Uterus (tissue), 4 donors: Measurements from ENCODE around the gene PIM2. TPM values are rescaled to one million over a fixed set of nuclear protein-coding genes. Genes with fewer than 3 reads are reported as not detected.

ENCODE experiments used
- DNase-seq, 2 donors: peaks; one replicate each; pipeline ENCODE4 v3.0.0-alpha.2; 2019 to 2020
- H3K27ac ChIP-seq, 2 donors: fragments of 200-600 bp; sonication (generic); 1 replicate in 1 of 2; 2 replicates in 1 of 2; pipeline ENCODE4 v1.5.1; 2016 to 2018
- H3K27me3 ChIP-seq, 2 donors: fragments of 200-600 bp; sonication (generic); one replicate each; pipeline ENCODE4 v1.5.1; 2018 to 2019; ENCODE audit warnings: control low read depth in 1 of 2
- H3K36me3 ChIP-seq, 2 donors: fragments of 200-600 bp; sonication (generic); one replicate each; pipeline ENCODE4 v1.5.1; 2019; ENCODE audit warnings: control low read depth in 1 of 2
- H3K4me1 ChIP-seq, 2 donors: fragments of 200-600 bp; sonication (generic); one replicate each; pipeline ENCODE4 v1.5.1; 2018 to 2019; ENCODE audit warnings: control low read depth in 1 of 2
- H3K4me3 ChIP-seq, 2 donors: fragments of 200-600 bp; sonication (generic); 1 replicate in 1 of 2; 2 replicates in 1 of 2; pipeline ENCODE4 v1.5.1; 2018 to 2019; ENCODE audit warnings: mild to moderate bottlenecking in 1 of 2
- H3K9me3 ChIP-seq, 2 donors: fragments of 200-600 bp; sonication (generic); one replicate each; pipeline ENCODE4 v1.5.1; 2019; ENCODE audit warnings: control low read depth in 1 of 2
- CTCF ChIP-seq, 4 experiments: fragments of 200-600 bp in 2 of 4; fragments of 450-650 bp in 2 of 4; sonication (generic) in 2 of 4; IDR thresholded peaks; one replicate each; pipeline ENCODE4 v1.5.1; 2016 to 2019; ENCODE audit warnings: antibody characterized with exemption in 4 of 4, mild to moderate bottlenecking in 2 of 4, moderate library complexity in 1 of 4
- POLR2A ChIP-seq, 2 donors: fragments of 450-650 bp; IDR thresholded peaks; one replicate each; pipeline ENCODE4 v1.6.1; 2016; ENCODE audit warnings: antibody characterized with exemption in 2 of 2, mild to moderate bottlenecking in 1 of 2, moderate library complexity in 1 of 2
- intact Hi-C: fragments of 100-400 bp; cut with DNase I; formaldehyde crosslinking; loops from one replicate; pipeline ENCODE4 v1.15.1; 2023; ENCODE audit warnings: low total_unique reads
- small RNA-seq: library from RNA; depleted of rRNA; stranded (forward); fragments of <200 nt; gene quantifications from one replicate; pipeline ENCODE3, GENCODE V24; 2016
- total RNA-seq, 4 donors: library from RNA; depleted of rRNA in 3 of 4; stranded (reverse); fragments of >200 nt in 3 of 4; gene quantifications; one replicate each; pipeline versions ENCODE4 v1.1.0 to v1.2.4, GENCODE V29; 2014 to 2023
- donor health status: DM: yes; HTN: yes; CAD: no.

The PIM2 gene
- total RNA-seq, 4 donors from 2014 or later: 4.8 to 16.8 (median 9.1) TPM; not detected in 1

DNA sequence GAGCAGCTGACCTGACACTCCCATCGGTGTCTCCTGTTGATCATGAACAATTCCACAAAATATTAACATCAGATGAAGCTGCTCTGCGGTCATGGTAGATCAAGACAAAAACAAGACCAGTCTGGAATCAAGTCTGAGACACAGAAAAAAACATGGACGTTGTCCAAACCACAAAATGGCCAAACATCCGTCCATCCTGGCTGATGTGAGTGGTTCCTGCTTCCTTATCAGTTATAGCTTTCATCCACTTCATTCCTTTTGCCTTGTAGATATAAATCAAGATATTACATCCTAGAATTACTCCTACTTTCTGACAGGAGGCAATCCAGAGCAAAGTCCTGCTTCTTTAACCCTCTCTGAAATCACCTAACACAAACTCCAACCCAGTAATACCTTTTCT, 54.6 kb downstream of the PIM2 start:
- no peak for DNase-seq
- H3K4me1 ChIP-seq: no peaks in the 10 kb centered on the region
- TF ChIP-seq POLR2A (IDR thresholded peaks at IDR 0.05) (no peak), CTCF (IDR thresholded peaks at IDR 0.05) (no peak)
- no peaks in the 10 kb centered on the region for H3K36me3 ChIP-seq
- no peak overlapping the region for H3K4me3 ChIP-seq
- no peaks in the 10 kb centered on the region for H3K27me3 ChIP-seq
- H3K9me3 ChIP-seq: no peaks in the 10 kb centered on the region
- no peak overlapping the region for H3K27ac ChIP-seq
- intact Hi-C loops: no loop called here

Small RNA genes within 50 kb of the gene (small RNA-seq; reads per million reads assigned to genes)
- gene RNU6-722P: not detected

Other genes starting within 250 kb of the PIM2 start
- gene WAS, start 235.2 kb downstream of the PIM2 start, total RNA-seq: 10 to 100 TPM in 1 of 4 donors, 1 to 10 TPM in 2, not detected in 1; 1.2 to 20.7 (median 1.9) TPM
- 1 to 10 TPM in 3 of 4 donors, under 1 TPM in 1; 0.59 to 7.8 (median 3.8) TPM for gene SUV39H1, start 222.3 kb downstream of the PIM2 start, total RNA-seq
- gene GLOD5, start 157.3 kb downstream of the PIM2 start, total RNA-seq: not detected
- under 1 TPM in 1 of 4 donors, not detected in 3; 0.35 TPM for gene GATA1, start 132.4 kb downstream of the PIM2 start, total RNA-seq
- 100 to 1,000 TPM in 3 of 4 donors, 10 to 100 TPM in 1; 25.0 to 160 (median 123) TPM for gene HDAC6, start 117.0 kb downstream of the PIM2 start, total RNA-seq
- gene ERAS, start 92.5 kb downstream of the PIM2 start, total RNA-seq: under 1 TPM in 2 of 4 donors, not detected in 2; 0.41 to 0.46 TPM
- 10 to 100 TPM in 1 of 4 donors, 1 to 10 TPM in 2, not detected in 1; 3.0 to 15.9 (median 3.4) TPM for gene PCSK1N, start 83.4 kb downstream of the PIM2 start, total RNA-seq
- 10 to 100 TPM in 3 of 4 donors, 1 to 10 TPM in 1; 4.1 to 29.5 (median 17.2) TPM for gene TIMM17B, start 21.3 kb downstream of the PIM2 start, total RNA-seq
- gene PQBP1, start 21.1 kb downstream of the PIM2 start, total RNA-seq: 10 to 100 TPM; 46.4 to 90.7 (median 70.3) TPM
- 10 to 100 TPM in 2 of 4 donors, 1 to 10 TPM in 2; 4.4 to 16.9 (median 11.1) TPM for gene SLC35A2, start 7.4 kb downstream of the PIM2 start, total RNA-seq
- 10 to 100 TPM in 3 of 4 donors, 1 to 10 TPM in 1; 8.5 to 58.7 (median 21.8) TPM for gene OTUD5, start 38.6 kb upstream of the PIM2 start, total RNA-seq
- gene KCND1, start 52.8 kb upstream of the PIM2 start, total RNA-seq: 1 to 10 TPM in 2 of 4 donors, under 1 TPM in 1, not detected in 1; 0.29 to 4.6 (median 3.2) TPM
- 10 to 100 TPM; 15.4 to 57.6 (median 22.0) TPM for gene GRIPAP1, start 83.2 kb upstream of the PIM2 start, total RNA-seq
- gene TFE3, start 124.3 kb upstream of the PIM2 start, total RNA-seq: 10 to 100 TPM; 16.7 to 75.0 (median 38.7) TPM
- 10 to 100 TPM in 1 of 4 donors, 1 to 10 TPM in 3; 2.0 to 12.0 (median 4.2) TPM for gene CCDC120, start 140.0 kb upstream of the PIM2 start, total RNA-seq
- gene PRAF2, start 155.0 kb upstream of the PIM2 start, total RNA-seq: 10 to 100 TPM in 2 of 4 donors, 1 to 10 TPM in 1, under 1 TPM in 1; 0.77 to 45.2 (median 23.8) TPM
- 10 to 100 TPM; 37.6 to 96.5 (median 58.7) TPM for gene WDR45, start 160.9 kb upstream of the PIM2 start, total RNA-seq
- 10 to 100 TPM in 2 of 4 donors, 1 to 10 TPM in 2; 5.6 to 22.0 (median 12.8) TPM for gene GPKOW, start 204.7 kb upstream of the PIM2 start, total RNA-seq
- gene MAGIX, start 243.7 kb upstream of the PIM2 start, total RNA-seq: 10 to 100 TPM in 1 of 4 donors, 1 to 10 TPM in 2, under 1 TPM in 1; 0.77 to 12.4 (median 5.2) TPM